ENCODE measurements around the gene AZIN2. TPM values are rescaled to one million over a fixed set of nuclear protein-coding genes. Genes with fewer than 3 reads are reported as not detected.

AZIN2 gene
- total and polyA plus RNA-seq, 2 of the 13 experiments (the other 11 are each of a cell fraction or from before 2014, with no cell fraction given): 1.7 to 3.5 TPM

DNA sequence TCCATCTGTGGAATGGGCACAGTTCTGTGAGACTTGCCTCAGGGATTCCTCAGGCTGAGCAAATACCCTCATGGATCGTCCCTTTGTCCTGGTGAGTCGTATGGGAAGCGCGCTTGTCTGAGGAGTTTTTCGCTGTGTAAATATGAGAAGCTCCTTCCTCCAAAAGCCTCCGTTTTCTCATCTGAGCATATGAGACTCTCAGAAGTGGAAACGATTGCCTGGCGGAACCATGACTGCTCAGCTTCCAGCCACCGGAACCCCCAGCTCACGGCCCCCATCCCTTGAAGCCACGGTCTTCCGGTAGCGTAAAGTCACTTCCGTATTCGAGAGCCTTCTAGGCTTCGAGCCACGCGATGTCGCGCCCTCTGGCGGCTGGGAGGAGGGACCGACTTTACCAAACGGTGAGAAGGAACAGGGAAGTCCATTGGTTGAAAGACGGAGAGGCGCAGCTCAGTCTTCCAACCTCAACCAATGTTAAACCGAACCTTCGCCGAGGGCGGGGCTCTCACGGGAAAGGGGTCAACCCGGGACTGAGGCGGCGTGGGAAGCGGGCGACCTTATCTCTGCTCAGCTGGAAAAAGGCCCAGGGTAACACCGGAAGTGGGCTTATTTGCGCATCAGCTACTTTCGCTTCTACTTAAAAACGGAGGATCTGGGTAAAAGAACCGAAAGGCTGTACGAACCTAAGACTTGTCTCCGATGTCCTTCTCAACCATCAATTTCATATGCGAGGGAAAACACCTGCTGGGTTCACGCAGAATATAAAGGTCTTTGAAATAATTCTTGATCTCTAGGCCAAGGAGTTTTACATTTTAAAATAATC lies 46.3 kb downstream of the AZIN2 start (continued):
- TF ChIP-seq USF2 (IDR thresholded peaks at IDR 0.05; ENCODE audit: low read depth, low read length): no peak
- no peak; the same call in 1 of the 2 replicates for TF ChIP-seq USF2 (CRISPR knock-in tag; IDR thresholded peaks at IDR 0.05; ENCODE audit: borderline replicate concordance)
- TF ChIP-seq, protein P1, sequence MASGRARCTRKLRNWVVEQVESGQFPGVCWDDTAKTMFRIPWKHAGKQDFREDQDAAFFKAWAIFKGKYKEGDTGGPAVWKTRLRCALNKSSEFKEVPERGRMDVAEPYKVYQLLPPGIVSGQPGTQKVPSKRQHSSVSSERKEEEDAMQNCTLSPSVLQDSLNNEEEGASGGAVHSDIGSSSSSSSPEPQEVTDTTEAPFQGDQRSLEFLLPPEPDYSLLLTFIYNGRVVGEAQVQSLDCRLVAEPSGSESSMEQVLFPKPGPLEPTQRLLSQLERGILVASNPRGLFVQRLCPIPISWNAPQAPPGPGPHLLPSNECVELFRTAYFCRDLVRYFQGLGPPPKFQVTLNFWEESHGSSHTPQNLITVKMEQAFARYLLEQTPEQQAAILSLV (CRISPR knock-in tag; IDR thresholded peaks at IDR 0.05; ENCODE audit: borderline replicate concordance): peak; percentile 81
- TF ChIP-seq, protein P2, sequence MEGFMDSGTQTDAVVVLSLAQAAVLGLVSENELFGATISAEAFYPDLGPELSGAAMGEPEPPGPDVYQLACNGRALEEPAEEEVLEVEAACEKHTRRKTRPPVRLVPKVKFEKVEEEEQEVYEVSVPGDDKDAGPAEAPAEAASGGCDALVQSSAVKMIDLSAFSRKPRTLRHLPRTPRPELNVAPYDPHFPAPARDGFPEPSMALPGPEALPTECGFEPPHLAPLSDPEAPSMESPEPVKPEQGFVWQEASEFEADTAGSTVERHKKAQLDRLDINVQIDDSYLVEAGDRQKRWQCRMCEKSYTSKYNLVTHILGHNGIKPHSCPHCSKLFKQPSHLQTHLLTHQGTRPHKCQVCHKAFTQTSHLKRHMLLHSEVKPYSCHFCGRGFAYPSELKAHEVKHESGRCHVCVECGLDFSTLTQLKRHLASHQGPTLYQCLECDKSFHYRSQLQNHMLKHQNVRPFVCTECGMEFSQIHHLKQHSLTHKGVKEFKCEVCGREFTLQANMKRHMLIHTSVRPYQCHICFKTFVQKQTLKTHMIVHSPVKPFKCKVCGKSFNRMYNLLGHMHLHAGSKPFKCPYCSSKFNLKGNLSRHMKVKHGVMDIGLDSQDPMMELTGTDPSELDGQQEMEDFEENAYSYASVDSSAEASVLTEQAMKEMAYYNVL (CRISPR knock-in tag; IDR thresholded peaks at IDR 0.05; ENCODE audit: borderline replicate concordance): peak; percentile 64; the same call in 1 of the 2 replicates
- no peak for TF ChIP-seq JUNB (CRISPR knock-in tag; IDR thresholded peaks at IDR 0.05; ENCODE audit: borderline replicate concordance)
- no peak for TF ChIP-seq DBP (CRISPR knock-in tag; IDR thresholded peaks at IDR 0.05; ENCODE audit: not compliant biosample characterization)
- no peak for TF ChIP-seq CAMTA2 (CRISPR knock-in tag; IDR thresholded peaks at IDR 0.05; ENCODE audit: borderline replicate concordance)
- TF ChIP-seq CSRNP1 (CRISPR knock-in tag; IDR thresholded peaks at IDR 0.05): peak; percentile 29; the same call in 1 of the 2 replicates
- TF ChIP-seq, protein P3, sequence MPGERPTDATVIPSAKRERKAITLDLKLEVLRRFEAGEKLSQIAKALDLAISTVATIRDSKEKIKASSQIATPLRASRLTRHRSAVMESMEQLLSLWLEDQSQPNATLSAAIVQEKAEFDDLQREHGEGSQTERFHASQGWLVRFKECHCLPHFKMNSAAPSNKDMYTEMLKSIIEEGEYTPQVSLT (CRISPR knock-in tag; IDR thresholded peaks at IDR 0.05; ENCODE audit: borderline replicate concordance, low read depth): no peak
- TF ChIP-seq U2AF2 (IDR thresholded peaks at IDR 0.05; ENCODE audit: low read depth, low read length): no peak
- no peak for TF ChIP-seq ZNF30 (CRISPR knock-in tag; IDR thresholded peaks at IDR 0.05)
- no peak for TF ChIP-seq GPN1 (CRISPR knock-in tag; IDR thresholded peaks at IDR 0.05; ENCODE audit: borderline replicate concordance)
- no peak for TF ChIP-seq PHB2 (IDR thresholded peaks at IDR 0.05; ENCODE audit: partially characterized antibody)
- no peak for TF ChIP-seq ZNF333 (CRISPR knock-in tag; IDR thresholded peaks at IDR 0.05; ENCODE audit: borderline replicate concordance)
- no peak for TF ChIP-seq ZFP36 (IDR thresholded peaks at IDR 0.05; ENCODE audit: borderline replicate concordance, low read depth, low read length, partially characterized antibody)
- TF ChIP-seq NR2F2 (IDR thresholded peaks at IDR 0.05; ENCODE audit: borderline replicate concordance, low read depth): peak; percentile 32; the same call in 1 of the 2 replicates
- peak; percentile 96 for TF ChIP-seq ZSCAN21 (CRISPR knock-in tag; IDR thresholded peaks at IDR 0.05; ENCODE audit: borderline replicate concordance)
- peak; percentile 83 for TF ChIP-seq ARNT2 (CRISPR knock-in tag; IDR thresholded peaks at IDR 0.05; ENCODE audit: low read depth)
- 0 out of 2 replicates have a peak, but pooled peaks have one; percentile 33 for TF ChIP-seq ZC3H13 (CRISPR knock-in tag; IDR thresholded peaks at IDR 0.05)

All from HepG2 (cell line).